Kidney (tissue), 14 donors: ENCODE results near the gene CPEB4. TPM values are rescaled to one million over a fixed set of nuclear protein-coding genes. Genes with fewer than 3 reads are reported as not detected.

Experiments used
- DNase-seq, 5 donors: peaks; one replicate each; pipeline ENCODE4 v3.0.0-alpha.2; 2013 to 2020
- FAIRE-seq: peaks from 2 replicates; lab custom pipeline; 2012; peaks lifted over from hg19 to GRCh38; lab: Jason Lieb, UNC
- H3K27ac ChIP-seq, 2 donors: one replicate each; pipeline ENCODE4 v1.7.0; 2013; ENCODE audit warnings: low read depth in 2 of 2, low read length in 2 of 2, inconsistent platforms in 1 of 2
- H3K27me3 ChIP-seq: one replicate; pipeline ENCODE4 v1.7.1; 2013; ENCODE audit warnings: low read length, inconsistent platforms; ENCODE audit not compliant: control insufficient read depth, insufficient read depth
- H3K36me3 ChIP-seq, 3 donors: one replicate each; pipeline versions ENCODE4 v1.7.0 to v1.7.1; 2013; ENCODE audit warnings: low read length in 3 of 3, control low read depth in 1 of 3, inconsistent platforms in 1 of 3; ENCODE audit not compliant: insufficient read depth in 3 of 3, control insufficient read depth in 2 of 3
- H3K4me1 ChIP-seq, 3 donors: one replicate each; pipeline versions ENCODE4 v1.7.0 to v1.7.1; 2013; ENCODE audit warnings: low read length in 3 of 3, inconsistent platforms in 1 of 3, low read depth in 1 of 3; ENCODE audit not compliant: control insufficient read depth in 2 of 3, insufficient read depth in 2 of 3
- H3K4me3 ChIP-seq, 3 donors: one replicate each; pipeline versions ENCODE4 v1.7.0 to v1.8.1; 2013; ENCODE audit warnings: low read length in 3 of 3, control low read depth in 1 of 3, inconsistent platforms in 1 of 3
- H3K9ac ChIP-seq, 3 donors: one replicate each; pipeline versions ENCODE4 v1.7.0 to v1.7.1; 2013; ENCODE audit warnings: low read length in 3 of 3, control low read depth in 1 of 3, inconsistent platforms in 1 of 3
- H3K9me3 ChIP-seq, 3 donors: one replicate each; pipeline versions ENCODE4 v1.7.0 to v1.7.1; 2013; ENCODE audit warnings: low read length in 3 of 3, control low read depth in 1 of 3, inconsistent platforms in 1 of 3; ENCODE audit not compliant: control insufficient read depth in 2 of 3, insufficient read depth in 1 of 3
- CTCF ChIP-seq: IDR thresholded peaks from 3 replicates; pipeline ENCODE4 v1.5.1; 2012; ENCODE audit warnings: mild to moderate bottlenecking, moderate library complexity, borderline replicate concordance; ENCODE audit not compliant: insufficient read depth; ENCODE audit errors: extremely low read depth
- intact Hi-C: fragments of 100-400 bp; cut with DNase I; formaldehyde crosslinking; loops from one replicate; pipeline ENCODE4 v1.11.1; 2022
- polyA plus RNA-seq: library from polyadenylated mRNA; stranded (reverse); fragments of 350-450 nt; fragmentation: Illumina TruSeq; extraction: RNeasy Lipid Tissue Mini Kit (QIAGEN cat#74804); gene quantifications from one replicate; pipeline ENCODE4 v1.2.3, GENCODE V29; 2014; ENCODE audit warnings: low read depth, low replicate concordance; ENCODE audit not compliant: insufficient read depth
- total RNA-seq: library from RNA; stranded (reverse); fragmentation: NEBNext Ultra II Directional; extraction: Animal tissue kit (Norgen Biotek cat#: 25700); gene quantifications from one replicate; pipeline ENCODE4 v1.2.1, GENCODE V29; 2021
- donor health status: control.
- donor health status: control.
- donor health status: control.
- donor health status: control.
- donor health status: control.
- donor health status: DM: yes; HTN: yes; CAD: no.
- donor health status: Normal renal cell carcinoma (clear cell type).

Gene CPEB4
- total and polyA plus RNA-seq, 2 donors from 2014 or later = 9.5 to 73.0 TPM

- FAIRE-seq (no peak), DNase-seq (no peak)
- no peaks in the 10 kb centered on the region for H3K9me3 ChIP-seq
- no peak for TF ChIP-seq CTCF
- no peak overlapping the region for H3K9ac ChIP-seq
- H3K4me1 ChIP-seq = peaks cover 0 to 24% (median 14%) of the 10 kb centered on the region in 3 donors
- peak overlapping the region; percentile 26 to 33 for H3K27ac ChIP-seq
- H3K4me3 ChIP-seq = no peak overlapping the region
- intact Hi-C loops = no loop called here
- H3K27me3 ChIP-seq = no peaks in the 10 kb centered on the region
- no peaks in the 10 kb centered on the region for H3K36me3 ChIP-seq
These were observed 9.8 kb upstream of the CPEB4 start for GRCh38 chr5:173878224-173878967.

GRCh38 chr5:173880306-173880985 is 7.7 kb upstream of the CPEB4 start:
- no peak overlapping the region for H3K27ac ChIP-seq
- no peak overlapping the region for H3K4me3 ChIP-seq
- no peak for TF ChIP-seq CTCF
- DNase-seq (no peak), FAIRE-seq (no peak)
- no peaks in the 10 kb centered on the region for H3K27me3 ChIP-seq
- peaks cover 0 to 37% (median 21%) of the 10 kb centered on the region in 3 donors for H3K4me1 ChIP-seq
- H3K9ac ChIP-seq = no peak overlapping the region
- H3K36me3 ChIP-seq = no peaks in the 10 kb centered on the region
- intact Hi-C loops = no loop called here
- no peaks in the 10 kb centered on the region for H3K9me3 ChIP-seq

DNA sequence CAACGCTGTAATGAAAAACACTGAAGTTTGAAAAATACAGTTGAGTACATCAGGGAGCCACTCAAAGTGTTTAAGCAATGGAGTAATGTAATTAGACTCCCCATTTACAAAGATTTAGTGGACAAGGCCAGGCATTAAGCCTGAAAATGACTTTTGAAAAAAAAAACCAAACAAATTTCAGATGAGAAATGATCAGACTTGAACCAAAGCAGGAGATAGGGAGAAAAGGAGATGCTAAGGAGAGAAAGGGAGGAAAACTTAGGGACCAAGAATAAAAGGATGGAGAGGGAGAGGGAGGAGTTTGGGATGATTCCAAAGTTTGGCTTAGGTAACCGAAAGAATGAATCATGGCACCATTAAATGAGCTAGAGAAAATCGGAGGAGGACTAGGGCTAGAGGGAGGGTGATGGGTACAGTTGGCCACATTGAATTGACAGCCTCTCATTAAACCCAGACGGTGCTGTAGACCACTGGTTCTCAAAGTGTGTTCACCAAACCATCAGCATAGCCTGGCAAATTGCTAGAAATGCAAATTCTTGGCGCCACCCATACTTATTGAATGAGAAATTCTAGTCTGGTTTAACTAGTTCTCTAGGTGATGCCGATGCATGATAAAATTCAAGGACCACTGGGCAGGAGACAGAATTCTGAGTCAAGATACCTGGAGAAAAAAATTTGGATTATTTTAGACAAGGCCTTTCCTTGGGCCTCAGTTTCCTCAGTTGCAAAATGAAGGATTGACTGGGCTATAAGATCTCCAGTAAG is 6.2 kb upstream of the CPEB4 start:
- DNase-seq (no peak), FAIRE-seq (no peak)
- no peak overlapping the region for H3K4me3 ChIP-seq
- no peak for TF ChIP-seq CTCF
- peaks cover 0 to 39% (median 25%) of the 10 kb centered on the region in 3 donors for H3K4me1 ChIP-seq
- H3K27me3 ChIP-seq = no peaks in the 10 kb centered on the region
- no peak overlapping the region for H3K27ac ChIP-seq
- no peaks in the 10 kb centered on the region for H3K9me3 ChIP-seq
- H3K36me3 ChIP-seq = no peaks in the 10 kb centered on the region
- intact Hi-C loops = no loop called here
- no peak overlapping the region for H3K9ac ChIP-seq
